Stomach (tissue), 4 donors: ENCODE measurements around the gene SYDE1.

ENCODE experiments used
- POLR2A ChIP-seq, 4 donors: fragments of 450-650 bp; IDR thresholded peaks; one replicate each; pipeline ENCODE4 v1.6.1; 2016; ENCODE audit warnings: antibody characterized with exemption in 4 of 4, control low read depth in 2 of 4, mild to moderate bottlenecking in 1 of 4, moderate library complexity in 1 of 4
- TF ChIP-seq, protein P1 (sequence below), 7 experiments: fragments of 450-650 bp in 4 of 7; fragments of 200-600 bp in 3 of 7; sonication (generic) in 3 of 7; IDR thresholded peaks; one replicate each; pipeline ENCODE4 v1.5.1; 2016 to 2019; ENCODE audit warnings: antibody characterized with exemption in 7 of 7, control low read depth in 2 of 7, mild to moderate bottlenecking in 1 of 7

GRCh38 chr19:15105044-15105443 lies 2.2 kb upstream of the SYDE1 start:
- no peak for TF ChIP-seq POLR2A (IDR thresholded peaks at IDR 0.05)
- TF ChIP-seq, protein P1, sequence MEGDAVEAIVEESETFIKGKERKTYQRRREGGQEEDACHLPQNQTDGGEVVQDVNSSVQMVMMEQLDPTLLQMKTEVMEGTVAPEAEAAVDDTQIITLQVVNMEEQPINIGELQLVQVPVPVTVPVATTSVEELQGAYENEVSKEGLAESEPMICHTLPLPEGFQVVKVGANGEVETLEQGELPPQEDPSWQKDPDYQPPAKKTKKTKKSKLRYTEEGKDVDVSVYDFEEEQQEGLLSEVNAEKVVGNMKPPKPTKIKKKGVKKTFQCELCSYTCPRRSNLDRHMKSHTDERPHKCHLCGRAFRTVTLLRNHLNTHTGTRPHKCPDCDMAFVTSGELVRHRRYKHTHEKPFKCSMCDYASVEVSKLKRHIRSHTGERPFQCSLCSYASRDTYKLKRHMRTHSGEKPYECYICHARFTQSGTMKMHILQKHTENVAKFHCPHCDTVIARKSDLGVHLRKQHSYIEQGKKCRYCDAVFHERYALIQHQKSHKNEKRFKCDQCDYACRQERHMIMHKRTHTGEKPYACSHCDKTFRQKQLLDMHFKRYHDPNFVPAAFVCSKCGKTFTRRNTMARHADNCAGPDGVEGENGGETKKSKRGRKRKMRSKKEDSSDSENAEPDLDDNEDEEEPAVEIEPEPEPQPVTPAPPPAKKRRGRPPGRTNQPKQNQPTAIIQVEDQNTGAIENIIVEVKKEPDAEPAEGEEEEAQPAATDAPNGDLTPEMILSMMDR (IDR thresholded peaks at IDR 0.05) = no peak
